ENCODE data around the gene MAPK13.

DNA sequence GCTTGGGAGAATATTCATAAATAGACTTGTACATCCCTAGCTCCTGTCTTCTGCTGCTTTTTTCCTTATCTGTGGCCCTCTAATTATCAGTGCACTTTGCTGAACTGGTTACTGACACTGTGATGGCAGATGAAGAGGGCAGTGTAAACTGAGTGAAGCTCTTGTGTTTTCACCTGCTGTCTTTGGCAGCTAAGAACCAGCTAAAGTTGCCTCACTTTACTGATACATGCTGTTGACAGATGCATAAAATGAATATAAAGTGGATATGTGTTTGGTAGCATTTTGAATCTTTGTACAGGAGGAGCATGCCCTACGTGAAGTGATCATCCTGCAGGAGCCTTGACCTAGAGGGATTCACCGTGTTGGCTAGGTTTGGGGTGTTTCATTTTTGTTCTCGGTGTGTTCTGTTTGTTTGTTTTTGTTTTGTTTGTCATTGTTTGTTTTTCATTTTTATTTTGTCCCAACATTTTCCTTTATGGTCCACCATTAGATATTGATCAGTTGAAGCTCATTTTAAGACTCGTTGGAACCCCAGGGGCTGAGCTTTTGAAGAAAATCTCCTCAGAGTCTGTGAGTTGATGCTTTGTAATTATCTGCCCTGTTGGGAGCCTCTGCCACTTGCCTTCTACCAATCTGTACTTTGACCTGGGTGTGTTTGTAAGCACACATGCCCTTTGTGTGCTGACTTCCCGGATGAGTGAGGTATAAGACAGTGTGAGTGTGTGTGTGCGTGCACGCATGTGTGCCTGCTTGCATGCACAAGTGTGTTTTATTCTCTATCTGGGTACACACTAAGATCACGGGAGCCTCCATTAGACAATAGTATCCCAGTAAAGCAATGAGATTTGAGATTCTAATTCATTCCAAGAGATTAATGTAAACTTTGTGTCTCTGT, 34.6 kb upstream of the MAPK13 start:
- no peak for TF ChIP-seq POLR2A (IDR thresholded peaks at IDR 0.05; ENCODE audit: low read length)
- no peak for TF ChIP-seq GATA1 (IDR thresholded peaks at IDR 0.05; ENCODE audit: low read depth, low read length)
